ENCODE results near the gene USP1. TPM values are rescaled to one million over a fixed set of nuclear protein-coding genes. Genes with fewer than 3 reads are reported as not detected.
A peak's percentile ranks its signal among the peaks of the same experiment; 100 is the strongest.

The USP1 gene
- total RNA-seq, 1 donor from 2014 or later: 20.0 TPM

DNA sequence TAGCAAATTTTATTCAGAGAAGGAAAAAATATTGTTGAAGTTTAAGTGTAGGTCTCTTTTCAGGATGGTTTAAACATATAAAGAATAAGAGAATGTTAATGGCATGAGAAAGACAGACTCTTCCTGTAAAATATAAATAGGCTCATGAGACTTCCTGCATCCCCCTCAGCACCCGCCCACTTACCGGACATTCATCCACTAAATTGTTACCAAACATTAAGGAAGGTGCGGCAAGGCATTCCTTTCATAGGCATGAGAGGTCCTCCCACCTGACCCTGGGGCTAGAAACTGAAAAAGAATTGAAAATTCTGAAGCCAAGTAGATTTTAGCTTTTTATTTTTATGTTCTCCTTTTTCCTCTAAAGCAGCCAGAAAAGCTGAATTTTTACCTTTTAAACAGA is 10.6 kb upstream of the USP1 start:
- H3K27ac Mint-ChIP-seq (ENCODE audit: unreplicated experiment): no peak overlapping the region
- peaks cover 2% of the 10 kb centered on the region for H3K4me1 Mint-ChIP-seq (ENCODE audit: unreplicated experiment)
- H3K4me3 Mint-ChIP-seq (ENCODE audit: unreplicated experiment): no peak overlapping the region
- H3K9me3 Mint-ChIP-seq (ENCODE audit: unreplicated experiment): no peaks in the 10 kb centered on the region
- H3K36me3 Mint-ChIP-seq (ENCODE audit: low read depth, unreplicated experiment): no peaks in the 10 kb centered on the region
- no peak for DNase-seq (ENCODE audit: low spot score)
- H3K27me3 Mint-ChIP-seq (ENCODE audit: unreplicated experiment): peaks cover 2% of the 10 kb centered on the region
- TF ChIP-seq, protein P1, sequence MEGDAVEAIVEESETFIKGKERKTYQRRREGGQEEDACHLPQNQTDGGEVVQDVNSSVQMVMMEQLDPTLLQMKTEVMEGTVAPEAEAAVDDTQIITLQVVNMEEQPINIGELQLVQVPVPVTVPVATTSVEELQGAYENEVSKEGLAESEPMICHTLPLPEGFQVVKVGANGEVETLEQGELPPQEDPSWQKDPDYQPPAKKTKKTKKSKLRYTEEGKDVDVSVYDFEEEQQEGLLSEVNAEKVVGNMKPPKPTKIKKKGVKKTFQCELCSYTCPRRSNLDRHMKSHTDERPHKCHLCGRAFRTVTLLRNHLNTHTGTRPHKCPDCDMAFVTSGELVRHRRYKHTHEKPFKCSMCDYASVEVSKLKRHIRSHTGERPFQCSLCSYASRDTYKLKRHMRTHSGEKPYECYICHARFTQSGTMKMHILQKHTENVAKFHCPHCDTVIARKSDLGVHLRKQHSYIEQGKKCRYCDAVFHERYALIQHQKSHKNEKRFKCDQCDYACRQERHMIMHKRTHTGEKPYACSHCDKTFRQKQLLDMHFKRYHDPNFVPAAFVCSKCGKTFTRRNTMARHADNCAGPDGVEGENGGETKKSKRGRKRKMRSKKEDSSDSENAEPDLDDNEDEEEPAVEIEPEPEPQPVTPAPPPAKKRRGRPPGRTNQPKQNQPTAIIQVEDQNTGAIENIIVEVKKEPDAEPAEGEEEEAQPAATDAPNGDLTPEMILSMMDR (IDR thresholded peaks at IDR 0.05; ENCODE audit: unreplicated experiment): no peak

- peaks cover 2% of the 10 kb centered on the region for H3K27me3 Mint-ChIP-seq (ENCODE audit: unreplicated experiment)
- peaks cover 2% of the 10 kb centered on the region for H3K4me1 Mint-ChIP-seq (ENCODE audit: unreplicated experiment)
- no peaks in the 10 kb centered on the region for H3K36me3 Mint-ChIP-seq (ENCODE audit: low read depth, unreplicated experiment)
- H3K9me3 Mint-ChIP-seq (ENCODE audit: unreplicated experiment): no peaks in the 10 kb centered on the region
- no peak for DNase-seq (ENCODE audit: low spot score)
- no peak overlapping the region for H3K4me3 Mint-ChIP-seq (ENCODE audit: unreplicated experiment)
- H3K27ac Mint-ChIP-seq (ENCODE audit: unreplicated experiment): no peak overlapping the region
- TF ChIP-seq, protein P1 (IDR thresholded peaks at IDR 0.05; ENCODE audit: unreplicated experiment): no peak
Observed at GRCh38 chr1:62426794-62427193, 10.1 kb upstream of the USP1 start.

GRCh38 chr1:62428351-62428750 is 8.5 kb upstream of the USP1 start:
- Mint-ChIP-seq H3K27me3 (ENCODE audit: unreplicated experiment) (peaks cover 2% of the 10 kb centered on the region), H3K9me3 (ENCODE audit: unreplicated experiment) (no peaks in the 10 kb centered on the region), H3K36me3 (ENCODE audit: low read depth, unreplicated experiment) (no peaks in the 10 kb centered on the region), H3K4me3 (ENCODE audit: unreplicated experiment) (no peak overlapping the region), H3K27ac (ENCODE audit: unreplicated experiment) (no peak overlapping the region), H3K4me1 (ENCODE audit: unreplicated experiment) (peaks cover 2% of the 10 kb centered on the region)
- TF ChIP-seq, protein P1 (IDR thresholded peaks at IDR 0.05; ENCODE audit: unreplicated experiment): no peak
- no peak for DNase-seq (ENCODE audit: low spot score)

DNA sequence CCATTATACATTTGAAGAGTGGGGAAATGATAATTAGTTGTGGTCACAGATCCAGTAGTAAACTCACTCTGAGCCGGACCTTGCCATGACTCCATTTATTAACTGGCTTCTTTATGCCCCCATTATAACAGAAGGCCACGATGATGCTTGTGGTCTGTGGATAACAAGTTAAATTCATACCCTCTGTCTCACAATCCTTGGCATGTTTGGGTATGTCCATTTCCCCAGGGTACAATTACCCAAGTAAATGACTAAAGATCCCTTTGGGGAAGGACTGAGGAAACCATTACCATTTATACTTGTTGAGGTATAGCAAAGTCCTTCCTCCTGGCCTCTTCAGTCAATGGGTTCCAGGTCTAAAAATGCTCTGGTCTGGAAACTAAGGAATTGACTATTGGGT is 7.3 kb upstream of the USP1 start:
- DNase-seq (ENCODE audit: low spot score): no peak
- Mint-ChIP-seq H3K4me3 (ENCODE audit: unreplicated experiment) (no peak overlapping the region), H3K27me3 (ENCODE audit: unreplicated experiment) (peaks cover 2% of the 10 kb centered on the region), H3K27ac (ENCODE audit: unreplicated experiment) (no peak overlapping the region), H3K36me3 (ENCODE audit: low read depth, unreplicated experiment) (no peaks in the 10 kb centered on the region), H3K9me3 (ENCODE audit: unreplicated experiment) (no peaks in the 10 kb centered on the region), H3K4me1 (ENCODE audit: unreplicated experiment) (peaks cover 7% of the 10 kb centered on the region)
- TF ChIP-seq, protein P1 (IDR thresholded peaks at IDR 0.05; ENCODE audit: unreplicated experiment): no peak

DNA sequence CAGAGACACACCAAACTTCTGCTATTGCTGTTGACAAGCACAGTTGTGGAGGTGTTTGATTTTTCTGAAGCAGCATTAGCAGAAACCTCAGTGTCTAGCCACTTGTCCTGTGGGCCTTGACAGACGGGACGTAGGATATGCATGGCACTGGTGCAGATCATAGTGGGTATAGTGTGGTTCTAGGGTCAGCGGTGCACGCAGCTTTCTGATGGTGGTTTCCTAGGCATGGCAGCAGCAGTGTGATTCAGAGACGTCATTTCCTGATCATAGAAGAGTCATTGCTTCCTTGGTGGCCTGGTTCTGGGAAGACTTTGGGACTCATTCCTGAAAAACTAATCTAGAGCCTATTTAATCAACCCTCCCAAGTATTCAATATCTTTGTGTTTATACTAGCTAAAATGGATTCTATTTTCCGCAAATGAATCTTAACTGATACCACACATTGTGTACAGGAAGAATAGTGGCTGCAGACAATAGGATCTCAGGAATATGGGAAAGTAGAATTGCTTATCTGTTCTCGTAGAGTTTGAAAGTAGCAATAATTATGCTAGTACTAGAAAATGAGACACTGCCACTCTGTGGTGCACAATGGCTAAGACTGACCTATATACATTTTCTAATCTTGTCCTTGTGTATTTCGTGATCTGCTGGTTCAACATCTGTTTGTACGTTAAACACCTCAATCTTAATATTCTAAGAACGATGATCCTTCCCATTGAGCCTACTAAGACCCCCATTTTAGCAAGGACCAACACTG is 2.8 kb upstream of the USP1 start:
- DNase-seq (ENCODE audit: low spot score): no peak
- Mint-ChIP-seq H3K27ac (ENCODE audit: unreplicated experiment) (peak overlapping the region; percentile 38), H3K4me3 (ENCODE audit: unreplicated experiment) (peak overlapping the region; percentile 7), H3K27me3 (ENCODE audit: unreplicated experiment) (peaks cover 7% of the 10 kb centered on the region), H3K9me3 (ENCODE audit: unreplicated experiment) (no peaks in the 10 kb centered on the region), H3K4me1 (ENCODE audit: unreplicated experiment) (peaks cover 13% of the 10 kb centered on the region), H3K36me3 (ENCODE audit: low read depth, unreplicated experiment) (peaks cover 3% of the 10 kb centered on the region)
- TF ChIP-seq, protein P1 (IDR thresholded peaks at IDR 0.05; ENCODE audit: unreplicated experiment): no peak
